ENCODE measurements around the gene IL1RAPL1. TPM values are rescaled to one million over a fixed set of nuclear protein-coding genes. Genes with fewer than 3 reads are reported as not detected.

The IL1RAPL1 gene
- polyA plus RNA-seq, 1 of the 3 experiments (the other 2 are of a cell fraction): 2.8 TPM

GRCh38 chrX:28901637-28902036 lies 314.4 kb downstream of the IL1RAPL1 start:
- under 1% methylated on average over 3 of the region's 3 CpGs for WGBS (ENCODE audit: low lambda C conversion rate)
- Histone ChIP-seq H3K27me3 (ENCODE audit: insufficient read depth) (no peaks in the 10 kb centered on the region), H3K9me3 (no peaks in the 10 kb centered on the region), H3K4me3 (ENCODE audit: low read depth in 2 of 2, low read length in 1 of 2) (no peak overlapping the region), H2AFZ (ENCODE audit: low read depth) (no peak overlapping the region), H3K4me1 (ENCODE audit: control insufficient read depth in 1 of 2, insufficient read depth in 2 of 2, low read depth in 1 of 2, low read length in 1 of 2) (no peaks in the 10 kb centered on the region), H3K27ac (ENCODE audit: low read depth in 2 of 2, low read length in 1 of 2) (no peak overlapping the region), H3K9me2 (no peaks in the 10 kb centered on the region), H3F3A (replicated peaks; ENCODE audit: insufficient read depth) (no peaks in the 10 kb centered on the region), H3K36me3 (replicated peaks in 1 of 2; ENCODE audit: control insufficient read depth in 1 of 2, insufficient read depth in 2 of 2, low read length in 1 of 2) (no peaks in the 10 kb centered on the region), H3K4me2 (no peak overlapping the region), H4K20me1 (ENCODE audit: insufficient read depth) (no peaks in the 10 kb centered on the region), H3K9ac (no peak overlapping the region), H3K79me2 (ENCODE audit: insufficient read depth) (no peaks in the 10 kb centered on the region)
- POLR2A ChIA-PET: no interaction called here
- DNase-seq: no peak
- CTCF ChIA-PET: no interaction called here
- TF ChIP-seq EP300 (IDR thresholded peaks at IDR 0.05; ENCODE audit: borderline replicate concordance in 1 of 2, low read depth in 1 of 2, low read length in 1 of 2) (no peak), RXRA (IDR thresholded peaks at IDR 0.05; ENCODE audit: borderline replicate concordance, low read depth) (no peak), RCOR1 (IDR thresholded peaks at IDR 0.05; ENCODE audit: low read length) (no peak), USF1 (IDR thresholded peaks at IDR 0.05; ENCODE audit: borderline replicate concordance, low read depth) (no peak), FOSL2 (IDR thresholded peaks at IDR 0.05; ENCODE audit: borderline replicate concordance, low read depth) (no peak)

- H3K9me3 ChIP-seq: no peaks in the 10 kb centered on the region
- no peaks in the 10 kb centered on the region for H3K4me1 ChIP-seq (ENCODE audit: control insufficient read depth in 1 of 2, insufficient read depth in 2 of 2, low read depth in 1 of 2, low read length in 1 of 2)
- POLR2A ChIA-PET: no interaction called here
- no peak overlapping the region for H3K9ac ChIP-seq
- H3K27me3 ChIP-seq (ENCODE audit: insufficient read depth): no peaks in the 10 kb centered on the region
- 1% methylated on average over 2 of the region's 2 CpGs for WGBS (ENCODE audit: low lambda C conversion rate)
- DNase-seq: no peak
- H3K9me2 ChIP-seq: no peaks in the 10 kb centered on the region
- H3F3A ChIP-seq (replicated peaks; ENCODE audit: insufficient read depth): no peaks in the 10 kb centered on the region
- no peak overlapping the region for H3K4me3 ChIP-seq (ENCODE audit: low read depth in 2 of 2, low read length in 1 of 2)
- no peak overlapping the region for H3K4me2 ChIP-seq
- no peaks in the 10 kb centered on the region for H3K36me3 ChIP-seq (replicated peaks in 1 of 2; ENCODE audit: control insufficient read depth in 1 of 2, insufficient read depth in 2 of 2, low read length in 1 of 2)
- no peak for TF ChIP-seq JUND (IDR thresholded peaks at IDR 0.05)
- TF ChIP-seq TEAD4 (IDR thresholded peaks at IDR 0.05; ENCODE audit: borderline replicate concordance, insufficient read depth): no peak
- no peak for TF ChIP-seq YY1 (IDR thresholded peaks at IDR 0.05; ENCODE audit: low read depth)
- no peak for TF ChIP-seq FOXJ3 (CRISPR knock-in tag; IDR thresholded peaks at IDR 0.05)
- no peak for TF ChIP-seq POLR2AphosphoS5 (IDR thresholded peaks at IDR 0.05; ENCODE audit: low read depth, low read length)
- TF ChIP-seq, protein P1, sequence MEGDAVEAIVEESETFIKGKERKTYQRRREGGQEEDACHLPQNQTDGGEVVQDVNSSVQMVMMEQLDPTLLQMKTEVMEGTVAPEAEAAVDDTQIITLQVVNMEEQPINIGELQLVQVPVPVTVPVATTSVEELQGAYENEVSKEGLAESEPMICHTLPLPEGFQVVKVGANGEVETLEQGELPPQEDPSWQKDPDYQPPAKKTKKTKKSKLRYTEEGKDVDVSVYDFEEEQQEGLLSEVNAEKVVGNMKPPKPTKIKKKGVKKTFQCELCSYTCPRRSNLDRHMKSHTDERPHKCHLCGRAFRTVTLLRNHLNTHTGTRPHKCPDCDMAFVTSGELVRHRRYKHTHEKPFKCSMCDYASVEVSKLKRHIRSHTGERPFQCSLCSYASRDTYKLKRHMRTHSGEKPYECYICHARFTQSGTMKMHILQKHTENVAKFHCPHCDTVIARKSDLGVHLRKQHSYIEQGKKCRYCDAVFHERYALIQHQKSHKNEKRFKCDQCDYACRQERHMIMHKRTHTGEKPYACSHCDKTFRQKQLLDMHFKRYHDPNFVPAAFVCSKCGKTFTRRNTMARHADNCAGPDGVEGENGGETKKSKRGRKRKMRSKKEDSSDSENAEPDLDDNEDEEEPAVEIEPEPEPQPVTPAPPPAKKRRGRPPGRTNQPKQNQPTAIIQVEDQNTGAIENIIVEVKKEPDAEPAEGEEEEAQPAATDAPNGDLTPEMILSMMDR (IDR thresholded peaks at IDR 0.05): no peak
- no peak for TF ChIP-seq TAF1 (IDR thresholded peaks at IDR 0.05; ENCODE audit: borderline replicate concordance, low read depth, low read length)
- CTCF ChIA-PET: no interaction called here
- 0 out of 2 replicates have a peak overlapping the region, but pooled peaks have one; percentile 33 for H2AFZ ChIP-seq (ENCODE audit: low read depth)
- no peak overlapping the region for H3K27ac ChIP-seq (ENCODE audit: low read depth in 2 of 2, low read length in 1 of 2)
- no peaks in the 10 kb centered on the region for H3K79me2 ChIP-seq (ENCODE audit: insufficient read depth)
- H4K20me1 ChIP-seq (ENCODE audit: insufficient read depth): no peaks in the 10 kb centered on the region
Observed at GRCh38 chrX:28910487-28910886, 323.2 kb downstream of the IL1RAPL1 start.

Measured in SK-N-SH (cell line).